Measurements from ENCODE around the gene NEMP1. TPM values are rescaled to one million over a fixed set of nuclear protein-coding genes. Genes with fewer than 3 reads are reported as not detected.

The NEMP1 gene
- total and polyA plus RNA-seq, 2 of the 8 experiments (the other 6 are each of a cell fraction or from before 2014, with no cell fraction given), result 30.1 to 43.2 TPM

GRCh38 chr12:57031138-57031725 lies 47.4 kb downstream of the NEMP1 start (continued):
- no peak for TF ChIP-seq CHD7 (IDR thresholded peaks at IDR 0.05; ENCODE audit: insufficient replicate concordance, low read length)
